ENCODE results near the gene EP400.
"Not testable (repeated sequence)": the region's sequence is repeated elsewhere in the genome, so short reads cannot be mapped to it uniquely, and the experiment has no call there.

The EP400 gene

GRCh38 chr12:132080515-132080914, 130.8 kb downstream of the EP400 start:
- not testable (repeated sequence) for H3K79me2 ChIP-seq (ENCODE audit: insufficient read depth, low read length); H3K9me2 ChIP-seq (ENCODE audit: low read depth, low read length); H3K4me2 ChIP-seq (ENCODE audit: low read length); H2AFZ ChIP-seq (ENCODE audit: low read length); H3K9me3 ChIP-seq (ENCODE audit: low read length); H3K27me3 ChIP-seq (ENCODE audit: insufficient read depth, low read length); H4K20me1 ChIP-seq (ENCODE audit: insufficient read depth, low read length); H3F3A ChIP-seq (ENCODE audit: insufficient read depth, low read length); H3K4me3 ChIP-seq (ENCODE audit: low read depth, low read length, poor library complexity, severe bottlenecking); H3K9ac ChIP-seq (ENCODE audit: low read length)
- Histone ChIP-seq H3K4me1 (ENCODE audit: insufficient read depth, low read length, severe bottlenecking) (peaks cover 28% of the 10 kb centered on the region), H3K36me3 (ENCODE audit: insufficient read depth, low read length) (peaks cover 40% of the 10 kb centered on the region), H3K27ac (ENCODE audit: low read depth, low read length, poor library complexity, severe bottlenecking) (peak overlapping the region; percentile 68)
- TF ChIP-seq CTCF (IDR thresholded peaks at IDR 0.05; ENCODE audit: low read length), result peak; percentile 27; the same call in 1 of the 2 replicates

DNA sequence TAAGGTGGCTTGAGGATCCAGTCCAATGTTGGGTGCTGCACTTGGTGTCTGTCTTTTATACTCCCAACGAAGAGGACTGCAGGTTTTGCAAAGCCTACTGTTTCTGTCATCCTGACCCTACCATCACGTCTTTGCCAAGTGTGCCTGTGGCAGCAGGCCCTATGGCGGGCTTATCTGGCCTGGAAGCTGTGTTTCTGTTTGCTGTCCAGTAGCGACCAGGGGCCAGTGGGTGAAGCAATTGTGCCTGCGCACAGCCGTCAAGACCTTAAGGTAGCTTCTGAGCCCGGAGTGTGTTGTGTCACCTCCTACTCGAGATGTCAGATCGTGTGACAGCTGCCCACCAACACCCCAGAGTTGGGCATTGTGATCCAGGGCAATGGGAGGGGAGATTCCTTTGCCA, 131.7 kb downstream of the EP400 start:
- Histone ChIP-seq H3K79me2 (ENCODE audit: insufficient read depth, low read length) (peaks cover 7% of the 10 kb centered on the region; the same call in 1 of the 2 replicates), H3F3A (ENCODE audit: insufficient read depth, low read length) (peaks cover 8% of the 10 kb centered on the region; the same call in 1 of the 2 replicates), H2AFZ (ENCODE audit: low read length) (no peak overlapping the region), H3K4me2 (ENCODE audit: low read length) (no peak overlapping the region), H4K20me1 (ENCODE audit: insufficient read depth, low read length) (no peaks in the 10 kb centered on the region), H3K4me3 (ENCODE audit: low read depth, low read length, poor library complexity, severe bottlenecking) (no peak overlapping the region), H3K27ac (ENCODE audit: low read depth, low read length, poor library complexity, severe bottlenecking) (peak overlapping the region; percentile 68), H3K9ac (ENCODE audit: low read length) (no peak overlapping the region), H3K36me3 (ENCODE audit: insufficient read depth, low read length) (peaks cover 37% of the 10 kb centered on the region), H3K4me1 (ENCODE audit: insufficient read depth, low read length, severe bottlenecking) (peaks cover 35% of the 10 kb centered on the region), H3K9me3 (ENCODE audit: low read length) (no peaks in the 10 kb centered on the region), H3K9me2 (ENCODE audit: low read depth, low read length) (no peaks in the 10 kb centered on the region), H3K27me3 (ENCODE audit: insufficient read depth, low read length) (no peaks in the 10 kb centered on the region)
- TF ChIP-seq CTCF (IDR thresholded peaks at IDR 0.05; ENCODE audit: low read length), result no peak
- TF ChIP-seq EZH2 (IDR thresholded peaks at IDR 0.05; ENCODE audit: borderline replicate concordance, low read length), result no peak

- Histone ChIP-seq H2AFZ (ENCODE audit: low read length) (0 out of 2 replicates have a peak overlapping the region, but pooled peaks have one; percentile 7), H3K4me2 (ENCODE audit: low read length) (peak overlapping the region; percentile 99), H3K27ac (ENCODE audit: low read depth, low read length, poor library complexity, severe bottlenecking) (peak overlapping the region; percentile 71), H3K4me1 (ENCODE audit: insufficient read depth, low read length, severe bottlenecking) (peaks cover 39% of the 10 kb centered on the region), H4K20me1 (ENCODE audit: insufficient read depth, low read length) (no peaks in the 10 kb centered on the region), H3K79me2 (ENCODE audit: insufficient read depth, low read length) (peaks cover 13% of the 10 kb centered on the region), H3K4me3 (ENCODE audit: low read depth, low read length, poor library complexity, severe bottlenecking) (peak overlapping the region; percentile 82), H3K9me2 (ENCODE audit: low read depth, low read length) (no peaks in the 10 kb centered on the region), H3F3A (ENCODE audit: insufficient read depth, low read length) (peaks cover 13% of the 10 kb centered on the region; the same call in 1 of the 2 replicates), H3K27me3 (ENCODE audit: insufficient read depth, low read length) (no peaks in the 10 kb centered on the region), H3K36me3 (ENCODE audit: insufficient read depth, low read length) (peaks cover 25% of the 10 kb centered on the region), H3K9me3 (ENCODE audit: low read length) (no peaks in the 10 kb centered on the region), H3K9ac (ENCODE audit: low read length) (peak overlapping the region; percentile 73)
- TF ChIP-seq EZH2 (IDR thresholded peaks at IDR 0.05; ENCODE audit: borderline replicate concordance, low read length) (no peak), CTCF (IDR thresholded peaks at IDR 0.05; ENCODE audit: low read length) (no peak)
Observed at GRCh38 chr12:132083614-132083940, 133.8 kb downstream of the EP400 start.
